Esophagus squamous epithelium (tissue), 5 donors: ENCODE data around the gene SCPEP1. TPM values are rescaled to one million over a fixed set of nuclear protein-coding genes. Genes with fewer than 3 reads are reported as not detected.

Source experiments
- DNase-seq: peaks from one replicate; lab custom pipeline; 2025; lab: John Stamatoyannopoulos, UW
- H3K27ac ChIP-seq, 4 donors: fragments of 200-600 bp; sonication (generic); one replicate each; pipeline ENCODE4 v1.5.1; 2016 to 2019; ENCODE audit warnings: mild to moderate bottlenecking in 1 of 4
- H3K27me3 ChIP-seq, 4 donors: fragments of 200-600 bp; sonication (generic); 1 replicate in 3 of 4; 2 replicates in 1 of 4; pipeline versions ENCODE4 v1.5.1 to v1.6.0; 2017 to 2021; ENCODE audit warnings: antibody characterized with exemption in 1 of 4
- H3K36me3 ChIP-seq, 3 donors: fragments of 200-600 bp; sonication (generic); one replicate each; pipeline ENCODE4 v1.5.1; 2016 to 2019
- H3K4me1 ChIP-seq, 3 donors: fragments of 200-600 bp; sonication (generic); one replicate each; pipeline ENCODE4 v1.5.1; 2017 to 2019
- H3K4me3 ChIP-seq, 4 donors: fragments of 200-600 bp; sonication (generic); 1 replicate in 3 of 4; 2 replicates in 1 of 4; pipeline ENCODE4 v1.5.1; 2016 to 2019; ENCODE audit warnings: mild to moderate bottlenecking in 2 of 4, moderate library complexity in 1 of 4
- H3K9me3 ChIP-seq, 3 donors: fragments of 200-600 bp; sonication (generic); one replicate each; pipeline ENCODE4 v1.5.1; 2016 to 2019
- POLR2A ChIP-seq, 4 donors: fragments of 450-650 bp; IDR thresholded peaks; one replicate each; pipeline ENCODE4 v1.6.1; 2017; ENCODE audit warnings: antibody characterized with exemption in 4 of 4, mild to moderate bottlenecking in 4 of 4, moderate library complexity in 3 of 4
- WGBS, 2 donors: methylation state at CpG; one replicate each; pipeline ENCODE4 v1.1.5; 2018; 5-methylcytosine and 5-hydroxymethylcytosine counted together
- intact Hi-C: fragments of 100-400 bp; cut with DNase I; formaldehyde crosslinking; loops from one replicate; pipeline ENCODE4 v1.15.0; 2022
- total RNA-seq, 4 donors: library from RNA; depleted of rRNA; stranded (reverse); fragments of >200 nt; gene quantifications; one replicate each; pipeline ENCODE4 v1.1.0, GENCODE V29; 2016
- TF ChIP-seq, protein P1 (sequence below), 6 experiments: fragments of 450-650 bp in 4 of 6; fragments of 200-600 bp in 2 of 6; sonication (generic) in 2 of 6; IDR thresholded peaks; one replicate each; pipeline ENCODE4 v1.5.1; 2016 to 2019; ENCODE audit warnings: antibody characterized with exemption in 6 of 6, mild to moderate bottlenecking in 4 of 6, moderate library complexity in 4 of 6
- donor health status: DM: yes; HTN: yes; CAD: no.

The SCPEP1 gene
- total RNA-seq, 4 donors from 2014 or later, result 53.0 to 129 (median 61.5) TPM

DNA sequence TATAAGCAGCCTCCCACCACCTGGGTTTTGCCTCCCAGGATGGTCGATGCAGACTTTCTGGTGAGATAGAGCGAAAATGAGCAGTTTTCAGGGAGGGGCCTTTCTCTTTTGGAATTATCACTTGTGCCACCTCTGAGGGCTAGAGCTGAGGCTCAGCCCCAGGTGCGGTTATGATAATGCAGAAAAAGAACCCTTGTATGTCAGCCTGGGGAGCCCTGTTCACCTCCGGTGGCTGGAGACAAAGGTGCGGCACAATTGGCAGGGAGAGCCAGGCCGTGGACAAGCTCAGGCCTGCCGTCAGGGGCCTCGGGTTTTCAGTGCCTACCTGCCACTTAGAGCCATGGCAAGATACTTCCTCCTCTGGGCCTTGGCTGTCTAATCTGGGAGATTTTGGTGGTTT, 4.4 kb downstream of the SCPEP1 start:
- no peak for TF ChIP-seq POLR2A (IDR thresholded peaks at IDR 0.05)
- TF ChIP-seq, protein P1, sequence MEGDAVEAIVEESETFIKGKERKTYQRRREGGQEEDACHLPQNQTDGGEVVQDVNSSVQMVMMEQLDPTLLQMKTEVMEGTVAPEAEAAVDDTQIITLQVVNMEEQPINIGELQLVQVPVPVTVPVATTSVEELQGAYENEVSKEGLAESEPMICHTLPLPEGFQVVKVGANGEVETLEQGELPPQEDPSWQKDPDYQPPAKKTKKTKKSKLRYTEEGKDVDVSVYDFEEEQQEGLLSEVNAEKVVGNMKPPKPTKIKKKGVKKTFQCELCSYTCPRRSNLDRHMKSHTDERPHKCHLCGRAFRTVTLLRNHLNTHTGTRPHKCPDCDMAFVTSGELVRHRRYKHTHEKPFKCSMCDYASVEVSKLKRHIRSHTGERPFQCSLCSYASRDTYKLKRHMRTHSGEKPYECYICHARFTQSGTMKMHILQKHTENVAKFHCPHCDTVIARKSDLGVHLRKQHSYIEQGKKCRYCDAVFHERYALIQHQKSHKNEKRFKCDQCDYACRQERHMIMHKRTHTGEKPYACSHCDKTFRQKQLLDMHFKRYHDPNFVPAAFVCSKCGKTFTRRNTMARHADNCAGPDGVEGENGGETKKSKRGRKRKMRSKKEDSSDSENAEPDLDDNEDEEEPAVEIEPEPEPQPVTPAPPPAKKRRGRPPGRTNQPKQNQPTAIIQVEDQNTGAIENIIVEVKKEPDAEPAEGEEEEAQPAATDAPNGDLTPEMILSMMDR (IDR thresholded peaks at IDR 0.05), result no peak
- Histone ChIP-seq H3K4me3 (no peak overlapping the region), H3K9me3 (no peaks in the 10 kb centered on the region), H3K36me3 (peaks cover 0 to 56% (median 13%) of the 10 kb centered on the region in 3 donors), H3K27ac (peak overlapping the region; percentile 47 to 84 (median 72)), H3K4me1 (peaks cover 12 to 57% (median 33%) of the 10 kb centered on the region in 3 donors), H3K27me3 (no peaks in the 10 kb centered on the region)
- WGBS, 2 donors, result 23 to 57% methylated on average over 5 of the region's 8 CpGs
- no peak for DNase-seq
- intact Hi-C loops, result no loop called here

DNA sequence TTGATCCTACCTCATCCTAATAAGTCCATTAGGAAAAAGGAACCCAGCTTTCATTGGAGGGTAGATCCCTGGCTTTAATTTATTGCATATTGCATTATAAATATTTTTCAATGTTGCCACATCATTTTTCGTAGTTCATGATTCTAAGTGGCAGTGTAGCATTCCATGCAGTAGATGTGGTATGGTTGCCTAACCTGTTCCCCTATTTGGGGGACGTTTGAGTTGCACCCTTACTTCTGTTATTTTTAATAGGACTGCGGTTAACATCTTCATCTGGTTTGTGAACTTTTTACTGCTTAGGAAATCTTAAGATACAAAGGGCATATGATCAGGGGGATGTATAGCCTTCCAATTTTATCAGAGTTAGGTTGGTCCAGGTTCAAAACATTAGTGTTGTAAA, 5.4 kb downstream of the SCPEP1 start:
- peaks cover 8 to 51% (median 32%) of the 10 kb centered on the region in 3 donors for H3K4me1 ChIP-seq
- intact Hi-C loops, result no loop called here
- peaks cover 0 to 66% (median 22%) of the 10 kb centered on the region in 3 donors for H3K36me3 ChIP-seq
- 55 to 72% methylated on average over 3 of the region's 3 CpGs for WGBS, 2 donors
- no peak for DNase-seq
- no peaks in the 10 kb centered on the region for H3K9me3 ChIP-seq
- peak overlapping the region in 3 of 4 donors; percentile 67 to 84 (median 77) for H3K27ac ChIP-seq
- H3K4me3 ChIP-seq, result no peak overlapping the region
- no peaks in the 10 kb centered on the region for H3K27me3 ChIP-seq
- TF ChIP-seq, protein P1 (IDR thresholded peaks at IDR 0.05), result no peak
- TF ChIP-seq POLR2A (IDR thresholded peaks at IDR 0.05), result no peak

DNA sequence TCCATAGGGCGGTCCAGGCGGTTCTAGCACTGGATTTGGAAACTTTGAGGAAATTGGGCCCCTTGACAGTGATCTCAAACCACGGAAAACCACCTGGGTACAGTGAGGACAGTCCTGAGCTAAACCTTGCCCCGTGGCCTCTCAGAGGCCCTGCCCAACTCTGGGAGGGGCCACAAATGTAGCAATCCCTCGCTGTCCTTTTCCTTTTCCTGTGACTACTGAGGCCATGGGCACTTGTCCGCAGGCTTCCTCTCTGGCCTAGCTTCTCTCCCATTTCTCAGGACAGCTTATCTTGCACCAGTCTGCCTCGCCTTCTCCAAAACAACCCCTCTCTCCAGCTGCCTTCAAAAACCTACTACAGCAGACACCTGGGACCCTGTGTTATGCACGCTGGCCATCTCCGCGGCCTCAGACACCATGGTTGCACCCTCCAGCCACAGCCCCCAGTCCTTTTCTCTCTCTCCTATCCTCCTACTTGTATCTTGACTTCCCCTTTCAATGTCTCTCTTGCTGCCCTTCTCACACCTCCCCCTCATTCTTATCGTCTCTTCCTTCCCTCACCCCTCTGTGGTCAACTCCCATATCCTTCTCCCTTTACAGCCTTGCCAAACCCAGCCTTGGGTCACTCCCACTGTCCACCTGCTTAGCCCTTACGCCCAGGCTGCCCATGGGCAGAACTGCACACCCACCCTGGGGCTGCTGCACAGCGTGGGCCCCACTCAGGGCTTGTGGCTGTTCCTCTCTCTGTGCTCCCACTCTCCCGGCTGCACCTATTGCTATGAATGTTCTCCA, 7.6 kb downstream of the SCPEP1 start:
- no peak for TF ChIP-seq POLR2A (IDR thresholded peaks at IDR 0.05)
- TF ChIP-seq, protein P1 (IDR thresholded peaks at IDR 0.05), result no peak
- peaks cover 0 to 29% (median 20%) of the 10 kb centered on the region in 3 donors for H3K4me1 ChIP-seq
- no peaks in the 10 kb centered on the region for H3K9me3 ChIP-seq
- WGBS, 2 donors, result 77 to 86% methylated on average over 14 of the region's 14 CpGs
- H3K27ac ChIP-seq, result no peak overlapping the region
- peaks cover 0 to 88% (median 25%) of the 10 kb centered on the region in 3 donors for H3K36me3 ChIP-seq
- DNase-seq, result no peak
- intact Hi-C loops, result no loop called here
- no peaks in the 10 kb centered on the region for H3K27me3 ChIP-seq
- no peak overlapping the region for H3K4me3 ChIP-seq

DNA sequence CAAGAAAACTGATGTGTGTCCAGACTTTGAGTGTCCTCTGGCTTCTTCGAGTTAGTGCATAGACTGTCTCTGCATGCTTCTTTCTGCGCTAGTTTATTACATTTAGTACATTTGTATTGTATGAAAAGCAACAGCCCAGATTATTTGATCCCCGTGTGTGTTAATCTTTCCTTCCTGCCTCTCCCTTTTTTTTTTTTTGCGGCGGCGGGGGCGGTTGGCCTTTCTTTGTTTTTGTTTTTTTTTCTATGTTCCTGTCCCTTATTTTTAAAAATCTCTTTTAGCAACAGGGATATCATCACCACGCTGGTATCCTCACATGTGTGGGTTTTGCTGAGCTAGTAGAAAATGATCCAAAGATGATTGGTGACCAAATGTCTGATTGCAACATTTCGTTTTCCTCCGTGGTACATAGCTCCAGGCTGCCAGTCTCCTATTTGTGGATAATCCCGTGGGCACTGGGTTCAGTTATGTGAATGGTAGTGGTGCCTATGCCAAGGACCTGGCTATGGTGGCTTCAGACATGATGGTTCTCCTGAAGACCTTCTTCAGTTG, 9.4 kb downstream of the SCPEP1 start:
- DNase-seq, result no peak
- H3K9me3 ChIP-seq, result no peaks in the 10 kb centered on the region
- no peak overlapping the region for H3K27ac ChIP-seq
- no peak overlapping the region for H3K4me3 ChIP-seq
- no peaks in the 10 kb centered on the region for H3K27me3 ChIP-seq
- intact Hi-C loops, result no loop called here
- TF ChIP-seq POLR2A (IDR thresholded peaks at IDR 0.05), result no peak
- TF ChIP-seq, protein P1 (IDR thresholded peaks at IDR 0.05), result no peak
- H3K36me3 ChIP-seq, result peaks cover 0 to 92% (median 36%) of the 10 kb centered on the region in 3 donors
- H3K4me1 ChIP-seq, result peaks cover 0 to 11% (median 4%) of the 10 kb centered on the region in 3 donors
- WGBS, 2 donors, result 82 to 86% methylated on average over 11 of the region's 11 CpGs
